Spleen (tissue), 11 donors: ENCODE results near the gene TBP. TPM values are rescaled to one million over a fixed set of nuclear protein-coding genes. Genes with fewer than 3 reads are reported as not detected.
A peak's percentile ranks its signal among the peaks of the same experiment; 100 is the strongest.

Source experiments
- DNase-seq: peaks from one replicate; pipeline ENCODE4 v3.0.0-alpha.2; 2020
- H3K27ac ChIP-seq, 8 donors: fragments of 200-600 bp; sonication (generic) in 7 of 8; 1 replicate in 4 of 8; 2 replicates in 4 of 8; pipeline versions ENCODE4 v1.5.0 to v1.8.0; 2016 to 2021; ENCODE audit warnings: inconsistent platforms in 4 of 8, mild to moderate bottlenecking in 4 of 8, moderate library complexity in 1 of 8
- H3K27me3 ChIP-seq, 7 donors: fragments of 200-600 bp; sonication (generic) in 6 of 7; replicated peaks in 1 of 7; 1 replicate in 4 of 7; 2 replicates in 3 of 7; pipeline versions ENCODE4 v1.5.0 to v1.8.0; 2016 to 2021; ENCODE audit warnings: inconsistent platforms in 3 of 7, mild to moderate bottlenecking in 1 of 7
- H3K36me3 ChIP-seq, 6 donors: fragments of 200-600 bp; sonication (generic) in 5 of 6; 1 replicate in 4 of 6; 2 replicates in 2 of 6; pipeline versions ENCODE4 v1.5.0 to v1.8.0; 2016 to 2021; ENCODE audit warnings: inconsistent platforms in 2 of 6
- H3K4me1 ChIP-seq, 6 donors: fragments of 200-600 bp; sonication (generic) in 5 of 6; 1 replicate in 3 of 6; 2 replicates in 3 of 6; pipeline versions ENCODE4 v1.5.0 to v1.8.0; 2016 to 2021; ENCODE audit warnings: inconsistent platforms in 3 of 6
- H3K4me3 ChIP-seq, 8 donors: fragments of 200-600 bp; sonication (generic) in 7 of 8; 1 replicate in 4 of 8; 2 replicates in 4 of 8; pipeline versions ENCODE4 v1.5.0 to v1.8.0; 2016 to 2021; ENCODE audit warnings: inconsistent platforms in 4 of 8, mild to moderate bottlenecking in 4 of 8, moderate library complexity in 2 of 8
- H3K9me3 ChIP-seq, 8 donors: fragments of 200-600 bp; sonication (generic) in 7 of 8; 1 replicate in 4 of 8; 2 replicates in 4 of 8; pipeline versions ENCODE4 v1.5.0 to v1.8.0; 2016 to 2021; ENCODE audit warnings: inconsistent platforms in 4 of 8
- POLR2A ChIP-seq, 3 donors: fragments of 450-650 bp; IDR thresholded peaks; one replicate each; pipeline ENCODE4 v1.5.1; 2017; ENCODE audit warnings: antibody characterized with exemption in 3 of 3, mild to moderate bottlenecking in 1 of 3
- POLR2AphosphoS5 ChIP-seq, 3 donors: sonication (generic); formaldehyde crosslinking; IDR thresholded peaks; one replicate each; pipeline ENCODE4 v1.5.1; 2017; ENCODE audit warnings: antibody characterized with exemption in 3 of 3
- WGBS, 5 donors: extraction: QIAGEN DNeasy Blood & Tissue Kit in 3 of 5; methylation state at CpG; one replicate each; pipeline versions ENCODE4 v1.1.5 to v1.1.7; 2013 to 2018; 5-methylcytosine and 5-hydroxymethylcytosine counted together
- intact Hi-C: fragments of 100-400 bp; cut with DNase I; formaldehyde crosslinking; loops from one replicate; pipeline ENCODE4 v1.15.0; 2023; ENCODE audit warnings: low total_unique reads
- polyA plus RNA-seq, 3 donors: library from polyadenylated mRNA; stranded (reverse); fragments of 200-250 nt; gene quantifications; one replicate each; pipeline ENCODE4 v1.2.1, GENCODE V29; 2013
- total RNA-seq, 7 donors: library from RNA; depleted of rRNA in 3 of 7; stranded (reverse); fragments of >200 nt in 3 of 7; fragmentation: NEBNext Ultra II Directional in 4 of 7; extraction: Animal tissue kit (Norgen Biotek cat#: 25700) in 4 of 7; gene quantifications; one replicate each; pipeline versions ENCODE4 v1.1.0 to v1.2.1, GENCODE V29; 2016 to 2021
- TF ChIP-seq, protein P1 (sequence below), 11 experiments: fragments of 200-600 bp in 7 of 11; fragments of 450-650 bp in 4 of 11; sonication (generic) in 4 of 11; IDR thresholded peaks in 8 of 11; conservative IDR thresholded peaks in 3 of 11; 1 replicate in 7 of 11; 2 replicates in 4 of 11; pipeline versions ENCODE4 v1.4.0 to v1.8.0; 2016 to 2021; ENCODE audit warnings: antibody characterized with exemption in 11 of 11, inconsistent platforms in 4 of 11, mild to moderate bottlenecking in 1 of 11
- donor health status: healthy with polysubstance abuse.
- donor health status: DM: no; HTN: no; CAD: no; lungs with moderate emphysema.
- donor health status: DM: no; HTN: no; CAD: no.
- donor health status: Bipolar disorder and iron deficiency.
- donor health status: healthy.
- donor health status: DM: no; HTN: no; CAD: no.
- donor health status: DM: yes; HTN: yes; CAD: no.

Gene TBP
- total and polyA plus RNA-seq, 10 donors: 12.0 to 28.4 (median 18.2) TPM

DNA sequence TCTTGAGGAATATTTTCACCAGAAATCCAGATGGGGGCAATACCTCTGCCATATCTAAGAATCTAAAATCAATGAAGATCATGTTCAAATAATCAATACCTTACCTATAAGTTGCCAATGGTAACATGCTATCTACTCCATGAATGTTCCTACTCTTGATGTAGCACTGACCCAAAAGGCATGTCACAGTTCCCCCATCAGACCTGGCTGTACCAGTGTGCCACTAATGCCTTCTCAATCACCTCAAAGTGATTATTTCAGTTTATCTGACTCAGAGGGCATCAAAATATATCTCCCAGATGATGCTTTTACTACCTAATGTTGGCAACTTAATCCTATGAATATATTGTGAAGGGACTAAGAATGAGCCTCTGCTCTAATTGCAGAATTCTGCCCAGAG, 24.7 kb downstream of the TBP start:
- Histone ChIP-seq H3K4me3 (no peak overlapping the region), H3K36me3 (peaks cover 0 to 93% (median 74%) of the 10 kb centered on the region in 6 donors), H3K9me3 (no peaks in the 10 kb centered on the region), H3K4me1 (peaks cover 6 to 27% (median 13%) of the 10 kb centered on the region in 6 donors), H3K27ac (no peak overlapping the region), H3K27me3 (no peaks in the 10 kb centered on the region)
- intact Hi-C loops: no loop called here
- TF ChIP-seq, protein P1, sequence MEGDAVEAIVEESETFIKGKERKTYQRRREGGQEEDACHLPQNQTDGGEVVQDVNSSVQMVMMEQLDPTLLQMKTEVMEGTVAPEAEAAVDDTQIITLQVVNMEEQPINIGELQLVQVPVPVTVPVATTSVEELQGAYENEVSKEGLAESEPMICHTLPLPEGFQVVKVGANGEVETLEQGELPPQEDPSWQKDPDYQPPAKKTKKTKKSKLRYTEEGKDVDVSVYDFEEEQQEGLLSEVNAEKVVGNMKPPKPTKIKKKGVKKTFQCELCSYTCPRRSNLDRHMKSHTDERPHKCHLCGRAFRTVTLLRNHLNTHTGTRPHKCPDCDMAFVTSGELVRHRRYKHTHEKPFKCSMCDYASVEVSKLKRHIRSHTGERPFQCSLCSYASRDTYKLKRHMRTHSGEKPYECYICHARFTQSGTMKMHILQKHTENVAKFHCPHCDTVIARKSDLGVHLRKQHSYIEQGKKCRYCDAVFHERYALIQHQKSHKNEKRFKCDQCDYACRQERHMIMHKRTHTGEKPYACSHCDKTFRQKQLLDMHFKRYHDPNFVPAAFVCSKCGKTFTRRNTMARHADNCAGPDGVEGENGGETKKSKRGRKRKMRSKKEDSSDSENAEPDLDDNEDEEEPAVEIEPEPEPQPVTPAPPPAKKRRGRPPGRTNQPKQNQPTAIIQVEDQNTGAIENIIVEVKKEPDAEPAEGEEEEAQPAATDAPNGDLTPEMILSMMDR (IDR thresholded peaks at IDR 0.05 in 8 of 11, conservative IDR thresholded peaks at IDR 0.05 in 3 of 11): no peak
- TF ChIP-seq POLR2AphosphoS5 (IDR thresholded peaks at IDR 0.05) (peak in 1 of 3 donors; percentile 9), POLR2A (IDR thresholded peaks at IDR 0.05) (no peak)
- no peak for DNase-seq

DNA sequence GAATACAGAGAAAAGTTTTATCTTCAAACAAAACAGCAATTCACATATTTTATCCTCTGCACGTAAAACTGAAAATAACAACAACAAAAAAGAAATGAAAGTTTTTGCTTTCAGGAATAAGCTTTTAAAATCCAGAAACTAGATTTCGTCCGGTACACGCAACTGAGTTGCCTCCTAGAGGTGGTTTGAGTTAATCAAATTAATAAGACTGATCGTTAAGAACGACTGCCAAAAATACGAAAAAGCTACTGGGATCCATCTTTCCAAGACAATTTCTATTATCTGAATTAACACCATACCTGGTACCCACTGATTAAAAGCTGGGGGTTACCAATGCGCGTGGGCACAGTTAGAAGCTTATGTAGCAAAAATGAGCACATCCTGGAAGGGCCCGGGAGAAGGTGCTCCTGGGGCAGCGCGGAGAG, 29.6 kb downstream of the TBP start:
- TF ChIP-seq, protein P1 (IDR thresholded peaks at IDR 0.05 in 8 of 11, conservative IDR thresholded peaks at IDR 0.05 in 3 of 11): no peak
- TF ChIP-seq POLR2A (IDR thresholded peaks at IDR 0.05): no peak
- TF ChIP-seq POLR2AphosphoS5 (IDR thresholded peaks at IDR 0.05): no peak
- Histone ChIP-seq H3K27ac (peak overlapping the region; percentile 66 to 96 (median 94)), H3K36me3 (peaks cover 0 to 45% (median 37%) of the 10 kb centered on the region in 6 donors), H3K4me3 (peak overlapping the region; percentile 78 to 100 (median 94)), H3K27me3 (no peaks in the 10 kb centered on the region), H3K9me3 (no peaks in the 10 kb centered on the region), H3K4me1 (peaks cover 6 to 42% (median 22%) of the 10 kb centered on the region in 6 donors)
- no peak for DNase-seq
- WGBS, 5 donors: 0 to 1% (median 1%) methylated on average over 12 of the region's 12 CpGs
- intact Hi-C loops: no loop called here

DNA sequence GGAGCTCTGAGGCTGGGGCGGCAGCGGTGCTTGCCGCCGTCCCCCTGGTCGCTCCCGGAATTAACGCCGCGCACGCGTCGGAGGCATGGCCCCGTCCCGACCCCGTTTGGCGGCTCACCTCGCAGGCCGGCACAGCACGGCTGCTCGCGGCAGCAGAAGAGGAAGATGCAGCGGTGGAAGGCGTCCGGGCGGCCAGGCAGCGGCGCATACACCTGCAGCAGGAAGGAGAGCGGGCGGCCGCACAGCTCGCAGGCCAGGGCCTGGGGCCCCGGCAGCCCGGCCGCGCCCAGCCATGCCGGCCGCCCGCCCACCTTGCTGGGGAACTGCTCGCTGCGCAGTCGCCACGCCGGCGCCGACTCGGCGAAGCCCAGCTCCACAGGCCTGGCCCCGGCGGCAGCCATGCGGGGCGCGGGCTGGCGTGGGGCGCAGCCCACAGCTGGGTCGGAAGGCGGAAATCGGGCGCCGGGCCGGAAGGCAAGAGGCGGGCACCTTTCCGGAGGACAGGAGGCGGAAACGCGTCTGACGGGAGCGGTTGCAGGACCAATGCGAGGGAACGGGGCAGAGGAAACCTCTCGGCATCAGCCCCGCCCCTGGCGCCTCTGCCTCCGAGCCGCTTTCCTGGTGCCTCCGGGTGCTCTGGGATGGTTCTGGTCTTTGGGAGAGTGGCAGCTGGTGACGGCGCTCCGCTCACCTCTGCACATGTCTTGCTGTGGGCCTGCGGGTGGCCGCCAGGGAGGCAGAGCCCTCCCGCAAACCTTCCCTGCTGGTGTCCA, 30.2 kb downstream of the TBP start, which contains the start of gene PDCD2:
Gene PDCD2, minus strand, starts transcription at position 457 of the 773 bp plus-strand sequence. Its CDS starts 56 bp downstream, at position 401.
- H3K4me3 ChIP-seq: peak within 1 kb of the TSS; percentile 78 to 100 (median 94)
- DNase-seq: peak; percentile 99
- TF ChIP-seq POLR2A (IDR thresholded peaks at IDR 0.05): peak in 1 of 3 donors; percentile 33
- TF ChIP-seq, protein P1 (IDR thresholded peaks at IDR 0.05 in 8 of 11, conservative IDR thresholded peaks at IDR 0.05 in 3 of 11): peak in 1 of 11 experiments; percentile 31
- TF ChIP-seq POLR2AphosphoS5 (IDR thresholded peaks at IDR 0.05): peak; percentile 94 to 97 (median 95)
- intact Hi-C loops: no loop called here
- H3K4me1 ChIP-seq: peaks cover 6 to 42% (median 22%) of the 10 kb centered on the region in 6 donors
- peaks cover 0 to 3% (median 0%) of the 10 kb centered on the region in 7 donors for H3K27me3 ChIP-seq
- H3K9me3 ChIP-seq: no peaks in the 10 kb centered on the region
- H3K27ac ChIP-seq: peak within 1 kb of the TSS; percentile 66 to 96 (median 94)
- 0 to 1% (median 0%) methylated on average over 45 to 81 of the region's 81 CpGs for WGBS, 5 donors
- H3K36me3 ChIP-seq: peaks cover 0 to 39% (median 31%) of the 10 kb centered on the region in 6 donors

DNA sequence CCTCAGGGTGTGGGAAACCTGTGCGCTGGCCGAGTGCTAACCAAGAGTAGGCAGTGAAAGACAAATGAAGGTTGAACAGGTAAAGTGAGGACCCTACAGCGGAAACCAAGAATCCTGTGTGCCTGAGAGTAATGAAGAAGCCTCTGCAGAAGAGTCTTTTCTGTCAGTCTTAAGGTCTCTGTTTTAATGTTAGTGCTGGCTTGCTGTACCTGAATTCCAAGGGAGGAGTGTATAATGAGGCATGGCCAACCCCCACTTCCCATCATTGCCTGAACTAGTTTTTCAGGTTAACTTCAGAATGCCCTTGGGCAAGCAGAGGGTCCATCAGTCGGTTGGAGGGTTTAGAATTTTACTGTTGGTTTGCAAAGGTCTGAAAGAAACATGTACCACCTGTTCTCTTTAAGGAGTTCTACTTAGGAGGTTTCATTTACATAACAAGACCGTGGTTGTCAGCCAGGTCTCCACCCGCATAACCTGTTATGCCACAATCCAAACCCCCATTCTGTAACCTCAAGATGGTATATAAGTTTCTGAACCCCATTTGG, 30.9 kb downstream of the TBP start:
- H3K36me3 ChIP-seq: peaks cover 0 to 32% (median 25%) of the 10 kb centered on the region in 6 donors
- H3K27ac ChIP-seq: peak overlapping the region; percentile 66 to 96 (median 94)
- peaks cover 0 to 5% (median under 1%) of the 10 kb centered on the region in 8 donors for H3K9me3 ChIP-seq
- H3K4me1 ChIP-seq: peaks cover 6 to 42% (median 22%) of the 10 kb centered on the region in 6 donors
- TF ChIP-seq, protein P1 (IDR thresholded peaks at IDR 0.05 in 8 of 11, conservative IDR thresholded peaks at IDR 0.05 in 3 of 11): no peak
- TF ChIP-seq POLR2AphosphoS5 (IDR thresholded peaks at IDR 0.05) (no peak), POLR2A (IDR thresholded peaks at IDR 0.05) (no peak)
- 4 to 8% (median 7%) methylated on average over 6 of the region's 6 CpGs for WGBS, 5 donors
- H3K4me3 ChIP-seq: peak overlapping the region; percentile 78 to 100 (median 94)
- DNase-seq: no peak
- peaks cover 0 to 5% (median 0%) of the 10 kb centered on the region in 7 donors for H3K27me3 ChIP-seq
- intact Hi-C loops: no loop called here
